Transverse colon (tissue), 4 donors: ENCODE measurements around the gene MUC4. TPM values are rescaled to one million over a fixed set of nuclear protein-coding genes. Genes with fewer than 3 reads are reported as not detected.

Source experiments
- DNase-seq: peaks from one replicate; pipeline ENCODE4 v3.0.0-alpha.2; 2019
- H3K27ac ChIP-seq, 4 donors: fragments of 200-600 bp; sonication (generic); 2 replicates each; pipeline ENCODE4 v1.5.1; 2016 to 2018; ENCODE audit warnings: inconsistent platforms in 4 of 4
- H3K27me3 ChIP-seq: fragments of 200-600 bp; sonication (generic); 2 replicates; pipeline ENCODE4 v1.5.1; 2017; ENCODE audit warnings: inconsistent platforms
- H3K36me3 ChIP-seq, 4 donors: fragments of 200-600 bp; sonication (generic); 2 replicates each; pipeline ENCODE4 v1.5.1; 2017 to 2019; ENCODE audit warnings: inconsistent platforms in 4 of 4
- H3K4me1 ChIP-seq, 4 donors: fragments of 200-600 bp; sonication (generic); 2 replicates each; pipeline ENCODE4 v1.5.1; 2017 to 2020; ENCODE audit warnings: inconsistent platforms in 4 of 4
- H3K4me3 ChIP-seq, 4 donors: fragments of 200-600 bp; sonication (generic); 1 replicate in 1 of 4; 2 replicates in 3 of 4; pipeline versions ENCODE4 v1.5.1 to v1.6.1; 2017 to 2019; ENCODE audit warnings: inconsistent platforms in 4 of 4
- H3K9me3 ChIP-seq, 2 donors: fragments of 200-600 bp; sonication (generic); 2 replicates each; pipeline ENCODE4 v1.5.1; 2017 to 2019; ENCODE audit warnings: inconsistent platforms in 2 of 2
- EP300 ChIP-seq: sonication (generic); formaldehyde crosslinking; IDR thresholded peaks from one replicate; pipeline ENCODE4 v1.6.1; 2017; ENCODE audit warnings: antibody characterized with exemption, low read depth
- POLR2A ChIP-seq: fragments of 450-650 bp; IDR thresholded peaks from one replicate; pipeline ENCODE4 v1.6.1; 2016; ENCODE audit warnings: antibody characterized with exemption, mild to moderate bottlenecking, moderate library complexity
- POLR2AphosphoS5 ChIP-seq, 3 donors: sonication (generic); formaldehyde crosslinking; IDR thresholded peaks; one replicate each; pipeline ENCODE4 v1.6.1; 2016; ENCODE audit warnings: antibody characterized with exemption in 3 of 3
- WGBS, 2 donors: methylation state at CpG; one replicate each; pipeline ENCODE4 v1.1.5; 2018; ENCODE audit warnings: low coverage in 1 of 2; 5-methylcytosine and 5-hydroxymethylcytosine counted together
- in situ Hi-C, 4 donors: fragments of 200-750 bp; cut with MboI; loops; one replicate each; pipeline versions ENCODE4 v1.15.0 to v1.15.1; 2017; ENCODE audit warnings: low sequenced_read_pairs in 3 of 4, low pct_ligation_motif_present in 1 of 4, low pct_unique_long_range_greater_than_20kb in 1 of 4
- intact Hi-C: fragments of 100-400 bp; cut with DNase I; formaldehyde crosslinking; loops from one replicate; pipeline ENCODE4 v1.15.1; 2023; ENCODE audit warnings: low total_unique reads
- total RNA-seq, 4 donors: library from RNA; depleted of rRNA; stranded (reverse); fragments of >200 nt; gene quantifications; one replicate each; pipeline ENCODE4 v1.1.0, GENCODE V29; 2016
- TF ChIP-seq, protein P1 (sequence below), 5 experiments: fragments of 200-600 bp in 3 of 5; fragments of 450-650 bp in 2 of 5; sonication (generic) in 3 of 5; IDR thresholded peaks; 1 replicate in 2 of 5; 2 replicates in 3 of 5; pipeline ENCODE4 v1.5.1; 2016 to 2017; ENCODE audit warnings: antibody characterized with exemption in 5 of 5, inconsistent platforms in 3 of 5, mild to moderate bottlenecking in 2 of 5, moderate library complexity in 1 of 5

Gene MUC4
- total RNA-seq, 4 donors from 2014 or later, result 111 to 354 (median 170) TPM

DNA sequence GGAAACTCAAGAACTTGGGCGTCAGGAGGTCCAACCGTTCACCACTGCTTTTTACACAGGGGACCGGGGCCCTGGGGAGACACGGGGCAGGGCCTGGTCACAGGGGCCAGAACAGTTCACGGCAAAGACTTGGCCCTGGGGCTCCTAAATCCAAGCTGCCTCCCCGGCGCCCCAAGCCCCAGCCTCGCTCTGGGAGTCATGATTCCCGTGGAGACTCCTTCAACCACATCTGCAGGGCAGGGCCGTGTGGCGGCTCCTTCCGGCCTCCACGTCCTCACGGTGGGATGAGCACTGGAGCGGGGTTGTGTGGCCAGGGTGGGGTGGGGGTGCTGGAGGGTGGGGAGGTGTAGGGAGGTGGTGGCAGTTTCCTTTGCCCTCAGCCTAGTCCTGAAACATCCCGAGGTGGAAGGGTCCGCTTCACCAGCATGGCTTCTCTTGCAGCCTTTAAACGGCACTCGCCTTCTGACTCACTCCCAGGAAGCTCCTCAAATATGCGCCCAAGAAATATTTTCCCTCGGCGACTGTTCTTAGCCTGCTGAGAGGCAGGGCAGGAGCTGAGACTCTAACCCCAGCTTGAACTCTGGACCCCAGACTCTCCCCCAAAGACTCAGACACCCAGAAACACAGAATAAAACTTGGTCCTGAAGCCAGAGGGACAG, 1.8 kb downstream of the MUC4 start:
- Histone ChIP-seq H3K27ac (peak overlapping the region; percentile 65 to 90 (median 87)), H3K4me1 (peaks cover 0 to 50% (median 26%) of the 10 kb centered on the region in 4 donors), H3K9me3 (no peaks in the 10 kb centered on the region), H3K4me3 (peak overlapping the region in 3 of 4 donors; percentile 43 to 53 (median 48)), H3K27me3 (peaks cover 11% of the 10 kb centered on the region), H3K36me3 (no peaks in the 10 kb centered on the region)
- in situ Hi-C loops, result no loop called here
- intact Hi-C loops, result no loop called here
- no peak for DNase-seq
- WGBS, 2 donors, result 60% methylated on average over 22 of the region's 22 CpGs; no CpG with 5 or more reads in 1 of the 2 donors
- TF ChIP-seq POLR2AphosphoS5 (IDR thresholded peaks at IDR 0.05) (no peak), EP300 (no peak), POLR2A (no peak)
- TF ChIP-seq, protein P1, sequence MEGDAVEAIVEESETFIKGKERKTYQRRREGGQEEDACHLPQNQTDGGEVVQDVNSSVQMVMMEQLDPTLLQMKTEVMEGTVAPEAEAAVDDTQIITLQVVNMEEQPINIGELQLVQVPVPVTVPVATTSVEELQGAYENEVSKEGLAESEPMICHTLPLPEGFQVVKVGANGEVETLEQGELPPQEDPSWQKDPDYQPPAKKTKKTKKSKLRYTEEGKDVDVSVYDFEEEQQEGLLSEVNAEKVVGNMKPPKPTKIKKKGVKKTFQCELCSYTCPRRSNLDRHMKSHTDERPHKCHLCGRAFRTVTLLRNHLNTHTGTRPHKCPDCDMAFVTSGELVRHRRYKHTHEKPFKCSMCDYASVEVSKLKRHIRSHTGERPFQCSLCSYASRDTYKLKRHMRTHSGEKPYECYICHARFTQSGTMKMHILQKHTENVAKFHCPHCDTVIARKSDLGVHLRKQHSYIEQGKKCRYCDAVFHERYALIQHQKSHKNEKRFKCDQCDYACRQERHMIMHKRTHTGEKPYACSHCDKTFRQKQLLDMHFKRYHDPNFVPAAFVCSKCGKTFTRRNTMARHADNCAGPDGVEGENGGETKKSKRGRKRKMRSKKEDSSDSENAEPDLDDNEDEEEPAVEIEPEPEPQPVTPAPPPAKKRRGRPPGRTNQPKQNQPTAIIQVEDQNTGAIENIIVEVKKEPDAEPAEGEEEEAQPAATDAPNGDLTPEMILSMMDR (IDR thresholded peaks at IDR 0.05), result no peak

GRCh38 chr3:195809291-195809785, 2.4 kb downstream of the MUC4 start:
- in situ Hi-C loops, result no loop called here
- intact Hi-C loops, result no loop called here
- peak overlapping the region in 3 of 4 donors; percentile 43 to 53 (median 48) for H3K4me3 ChIP-seq
- H3K4me1 ChIP-seq, result peaks cover 0 to 54% (median 27%) of the 10 kb centered on the region in 4 donors
- H3K36me3 ChIP-seq, result no peaks in the 10 kb centered on the region
- peak in 2 of 3 donors; percentile 24 to 64 for TF ChIP-seq POLR2AphosphoS5 (IDR thresholded peaks at IDR 0.05)
- TF ChIP-seq, protein P1 (IDR thresholded peaks at IDR 0.05), result no peak
- TF ChIP-seq POLR2A, result peak; percentile 47
- TF ChIP-seq EP300, result no peak
- peak overlapping the region; percentile 65 to 90 (median 87) for H3K27ac ChIP-seq
- DNase-seq, result peak; percentile 79
- no peaks in the 10 kb centered on the region for H3K9me3 ChIP-seq
- H3K27me3 ChIP-seq, result peaks cover 11% of the 10 kb centered on the region
- 70% methylated on average over 17 of the region's 17 CpGs; no CpG with 5 or more reads in 1 of the 2 donors for WGBS, 2 donors

DNA sequence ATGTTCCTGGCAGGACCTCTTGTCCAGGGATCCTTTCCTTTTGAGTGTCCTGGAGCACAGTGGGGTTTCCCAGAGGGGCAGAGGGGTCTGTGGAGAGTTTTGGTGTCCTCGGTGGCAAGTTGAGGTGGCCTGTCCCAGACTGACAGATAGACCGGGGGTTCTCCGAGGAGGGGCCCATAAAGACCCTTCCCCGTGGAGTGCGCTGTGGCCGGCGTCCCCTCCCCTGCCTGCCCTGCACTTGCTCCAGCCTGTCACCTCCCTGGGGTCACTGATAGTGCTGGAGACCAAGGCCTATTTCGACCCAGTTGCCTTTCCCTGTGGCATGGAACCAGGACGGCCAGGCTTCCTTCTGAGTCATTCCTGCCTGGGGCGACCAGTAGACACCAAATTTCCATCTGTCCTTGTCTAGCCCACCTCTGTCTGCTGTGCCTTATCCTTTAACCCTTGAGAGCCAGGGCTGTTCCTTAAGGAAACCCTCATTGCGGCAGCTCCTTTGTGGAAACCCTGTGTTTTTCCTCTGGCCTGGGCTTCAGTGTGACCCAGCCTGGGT, 2.9 kb downstream of the MUC4 start:
- H3K27me3 ChIP-seq, result peaks cover 11% of the 10 kb centered on the region
- peaks cover 0 to 58% (median 32%) of the 10 kb centered on the region in 4 donors for H3K4me1 ChIP-seq
- TF ChIP-seq EP300, result no peak
- TF ChIP-seq, protein P1 (IDR thresholded peaks at IDR 0.05), result no peak
- no peak for TF ChIP-seq POLR2A
- no peak for TF ChIP-seq POLR2AphosphoS5 (IDR thresholded peaks at IDR 0.05)
- in situ Hi-C loops, result no loop called here
- H3K36me3 ChIP-seq, result no peaks in the 10 kb centered on the region
- DNase-seq, result no peak
- no peaks in the 10 kb centered on the region for H3K9me3 ChIP-seq
- 96% methylated on average over 9 of the region's 11 CpGs; no CpG with 5 or more reads in 1 of the 2 donors for WGBS, 2 donors
- intact Hi-C loops, result no loop called here
- H3K27ac ChIP-seq, result peak overlapping the region; percentile 65 to 90 (median 87)
- peak overlapping the region in 3 of 4 donors; percentile 43 to 53 (median 48) for H3K4me3 ChIP-seq

DNA sequence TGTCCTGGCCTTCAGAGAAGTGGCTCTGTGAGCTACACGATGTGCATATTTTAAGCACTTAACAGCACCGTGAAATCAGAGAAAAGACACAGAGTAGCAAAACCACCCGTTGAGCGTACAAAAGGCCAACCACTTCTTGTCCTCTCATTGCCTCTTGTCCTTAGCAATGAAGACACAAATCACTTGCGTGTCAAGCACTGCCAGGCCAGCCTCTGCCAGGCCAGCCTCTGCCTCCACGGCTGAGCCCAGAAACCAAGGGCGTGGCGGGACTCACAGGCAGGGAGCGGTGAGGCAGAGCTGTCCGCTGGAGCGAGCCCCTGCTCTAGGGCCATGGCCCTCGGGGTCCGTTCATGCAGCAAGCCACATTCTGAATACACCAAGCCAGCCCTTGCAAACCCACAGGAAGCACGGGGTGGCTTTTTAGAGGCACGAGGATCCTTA, 4.0 kb downstream of the MUC4 start:
- Histone ChIP-seq H3K4me3 (no peak overlapping the region), H3K36me3 (no peaks in the 10 kb centered on the region), H3K4me1 (peaks cover 0 to 69% (median 44%) of the 10 kb centered on the region in 4 donors), H3K27ac (peak overlapping the region in 3 of 4 donors; percentile 87 to 90 (median 87)), H3K27me3 (peaks cover 6% of the 10 kb centered on the region), H3K9me3 (no peaks in the 10 kb centered on the region)
- DNase-seq, result peak; percentile 19
- TF ChIP-seq, protein P1 (IDR thresholded peaks at IDR 0.05), result no peak
- TF ChIP-seq POLR2A (no peak), POLR2AphosphoS5 (IDR thresholded peaks at IDR 0.05) (peak in 1 of 3 donors; percentile 4), EP300 (no peak)
- intact Hi-C loops (no loop called here), in situ Hi-C loops (no loop called here)
- 60 to 81% methylated on average over 2 to 15 of the region's 15 CpGs for WGBS, 2 donors
